ENCODE data around the gene PTPRS. TPM values are rescaled to one million over a fixed set of nuclear protein-coding genes. Genes with fewer than 3 reads are reported as not detected.

Gene PTPRS
- polyA plus RNA-seq, 3 donors = 0.03 TPM; not detected in 2

DNA sequence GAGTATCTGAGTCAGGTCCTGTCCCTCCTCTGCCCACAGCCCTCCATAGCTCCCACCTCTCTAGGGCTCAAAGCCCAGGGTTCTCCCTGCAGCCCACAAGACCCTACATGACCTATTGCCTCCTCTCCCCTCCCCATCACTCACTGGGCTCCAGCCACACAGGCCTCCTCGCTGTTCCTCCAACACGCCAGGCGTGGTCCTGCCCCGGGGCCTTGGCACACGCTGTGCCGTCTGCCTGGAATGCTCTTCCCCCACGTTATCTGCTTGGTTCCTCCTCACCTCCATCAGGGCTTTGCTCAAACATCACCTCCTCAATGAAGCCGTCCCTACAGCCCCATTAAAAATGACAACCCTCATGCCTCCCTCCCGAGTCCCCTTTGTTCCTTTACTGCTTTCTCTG is 21.1 kb downstream of the PTPRS start:
- Mint-ChIP-seq H3K27ac (peak overlapping the region in 1 of 7 donors; percentile 73), H3K27me3 (ENCODE audit: low read depth in 3 of 3) (peaks cover 15 to 26% (median 24%) of the 10 kb centered on the region in 3 donors), H3K4me3 (no peak overlapping the region), H3K4me1 (no peaks in the 10 kb centered on the region), H3K9me3 (peaks cover 0 to 7% (median 2%) of the 10 kb centered on the region in 7 donors), H3K36me3 (no peaks in the 10 kb centered on the region)
- intact Hi-C loops (cut with micrococcal nuclease) = no loop called here
- TF ChIP-seq, protein P1, sequence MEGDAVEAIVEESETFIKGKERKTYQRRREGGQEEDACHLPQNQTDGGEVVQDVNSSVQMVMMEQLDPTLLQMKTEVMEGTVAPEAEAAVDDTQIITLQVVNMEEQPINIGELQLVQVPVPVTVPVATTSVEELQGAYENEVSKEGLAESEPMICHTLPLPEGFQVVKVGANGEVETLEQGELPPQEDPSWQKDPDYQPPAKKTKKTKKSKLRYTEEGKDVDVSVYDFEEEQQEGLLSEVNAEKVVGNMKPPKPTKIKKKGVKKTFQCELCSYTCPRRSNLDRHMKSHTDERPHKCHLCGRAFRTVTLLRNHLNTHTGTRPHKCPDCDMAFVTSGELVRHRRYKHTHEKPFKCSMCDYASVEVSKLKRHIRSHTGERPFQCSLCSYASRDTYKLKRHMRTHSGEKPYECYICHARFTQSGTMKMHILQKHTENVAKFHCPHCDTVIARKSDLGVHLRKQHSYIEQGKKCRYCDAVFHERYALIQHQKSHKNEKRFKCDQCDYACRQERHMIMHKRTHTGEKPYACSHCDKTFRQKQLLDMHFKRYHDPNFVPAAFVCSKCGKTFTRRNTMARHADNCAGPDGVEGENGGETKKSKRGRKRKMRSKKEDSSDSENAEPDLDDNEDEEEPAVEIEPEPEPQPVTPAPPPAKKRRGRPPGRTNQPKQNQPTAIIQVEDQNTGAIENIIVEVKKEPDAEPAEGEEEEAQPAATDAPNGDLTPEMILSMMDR (IDR thresholded peaks at IDR 0.05) = no peak
- no peaks in the 10 kb centered on the region for H3K79me2 ChIP-seq (ENCODE audit: insufficient read depth, low read length)
- H3K9ac ChIP-seq (ENCODE audit: insufficient read depth, low read length, poor library complexity, severe bottlenecking) = no peak overlapping the region
- no peak overlapping the region for H3K4me3 ChIP-seq (replicated peaks in 1 of 3; ENCODE audit: low read depth in 2 of 3, low read length in 3 of 3)
- H3K9me3 ChIP-seq (replicated peaks in 1 of 2; ENCODE audit: control insufficient read depth in 1 of 2, insufficient read depth in 1 of 2, low read length in 2 of 2) = no peaks in the 10 kb centered on the region
- no peaks in the 10 kb centered on the region for H3K36me3 ChIP-seq (replicated peaks in 1 of 2; ENCODE audit: control insufficient read depth in 1 of 2, insufficient read depth in 2 of 2, low read length in 2 of 2)
- no peak overlapping the region for H3K27ac ChIP-seq (ENCODE audit: low read depth in 1 of 2, low read length in 2 of 2)
- DNase-seq = no peak
- 86% methylated on average over 9 of the region's 9 CpGs for WGBS (ENCODE audit: insufficient coverage)
- no peaks in the 10 kb centered on the region for H4K20me1 ChIP-seq (ENCODE audit: insufficient read depth, low read length)
- H3K4me1 ChIP-seq (ENCODE audit: control insufficient read depth in 1 of 2, insufficient read depth in 2 of 2, low read length in 2 of 2) = no peaks in the 10 kb centered on the region
- no peak overlapping the region for H3K4me2 ChIP-seq (replicated peaks; ENCODE audit: extremely low read depth, low read length, poor library complexity, severe bottlenecking)
- H2AFZ ChIP-seq (ENCODE audit: insufficient read depth, low read depth, low read length, poor library complexity, severe bottlenecking) = no peak overlapping the region
- H3K27me3 ChIP-seq (ENCODE audit: control insufficient read depth in 2 of 2, insufficient read depth in 2 of 2, low read length in 2 of 2) = peaks cover 0 to 19% of the 10 kb centered on the region in 2 donors

DNA sequence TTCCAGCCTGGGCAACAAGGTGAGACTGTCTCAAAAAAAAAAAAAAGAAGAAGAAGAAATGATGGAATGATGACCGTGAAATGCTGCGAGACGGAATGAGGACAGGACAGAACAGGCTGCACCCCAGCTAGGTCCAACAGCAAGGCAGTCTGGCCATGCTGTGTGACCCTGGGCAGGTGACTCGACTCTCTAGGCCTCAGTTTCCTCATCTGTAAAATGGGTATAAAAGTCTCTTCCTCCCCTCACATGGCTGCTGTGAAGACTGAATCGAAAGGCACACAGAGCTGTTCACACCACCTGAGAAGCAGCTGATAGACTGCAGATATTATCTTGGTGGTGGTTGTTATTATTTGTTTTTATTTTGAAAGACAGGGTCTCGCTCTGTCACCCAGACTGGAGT is 22.3 kb downstream of the PTPRS start:
- Mint-ChIP-seq H3K4me1 (no peaks in the 10 kb centered on the region), H3K9me3 (peaks cover 0 to 3% (median 0%) of the 10 kb centered on the region in 7 donors), H3K27ac (no peak overlapping the region), H3K4me3 (no peak overlapping the region), H3K36me3 (no peaks in the 10 kb centered on the region), H3K27me3 (ENCODE audit: low read depth in 3 of 3) (peaks cover 13 to 31% (median 27%) of the 10 kb centered on the region in 3 donors)
- Histone ChIP-seq H3K27ac (ENCODE audit: low read depth in 1 of 2, low read length in 2 of 2) (no peak overlapping the region), H3K27me3 (ENCODE audit: control insufficient read depth in 2 of 2, insufficient read depth in 2 of 2, low read length in 2 of 2) (peaks cover 0 to 19% of the 10 kb centered on the region in 2 donors), H3K9me3 (replicated peaks in 1 of 2; ENCODE audit: control insufficient read depth in 1 of 2, insufficient read depth in 1 of 2, low read length in 2 of 2) (no peaks in the 10 kb centered on the region), H3K4me3 (replicated peaks in 1 of 3; ENCODE audit: low read depth in 2 of 3, low read length in 3 of 3) (no peak overlapping the region), H3K4me1 (ENCODE audit: control insufficient read depth in 1 of 2, insufficient read depth in 2 of 2, low read length in 2 of 2) (no peaks in the 10 kb centered on the region), H3K79me2 (ENCODE audit: insufficient read depth, low read length) (no peaks in the 10 kb centered on the region), H3K36me3 (replicated peaks in 1 of 2; ENCODE audit: control insufficient read depth in 1 of 2, insufficient read depth in 2 of 2, low read length in 2 of 2) (no peaks in the 10 kb centered on the region), H3K9ac (ENCODE audit: insufficient read depth, low read length, poor library complexity, severe bottlenecking) (no peak overlapping the region), H4K20me1 (ENCODE audit: insufficient read depth, low read length) (no peaks in the 10 kb centered on the region), H2AFZ (ENCODE audit: insufficient read depth, low read depth, low read length, poor library complexity, severe bottlenecking) (no peak overlapping the region), H3K4me2 (replicated peaks; ENCODE audit: extremely low read depth, low read length, poor library complexity, severe bottlenecking) (no peak overlapping the region)
- DNase-seq = no peak
- TF ChIP-seq, protein P1 (IDR thresholded peaks at IDR 0.05) = no peak
- 100% methylated on average over 3 of the region's 6 CpGs for WGBS (ENCODE audit: insufficient coverage)
- intact Hi-C loops (cut with micrococcal nuclease) = no loop called here
